DOHH2 (cell line): Measurements from ENCODE around the gene ADGRB3.

ENCODE experiments used
- CTCF ChIP-seq: fragments of 200-600 bp; sonication (generic); IDR thresholded peaks from one replicate; pipeline ENCODE4 v1.5.1; 2014; ENCODE audit warnings: antibody characterized with exemption, mild to moderate bottlenecking, low read depth, low read length; ENCODE audit not compliant: poor library complexity, severe bottlenecking
- EZH2phosphoT487 ChIP-seq: fragments of 200-600 bp; sonication (generic); IDR thresholded peaks from 2 replicates; pipeline ENCODE4 v1.6.1; 2017; ENCODE audit warnings: borderline replicate concordance, mild to moderate bottlenecking, antibody characterized with exemption, low read length, moderate library complexity, mixed read lengths

- TF ChIP-seq CTCF: no peak
- no peak for TF ChIP-seq EZH2phosphoT487
These were observed 119.7 kb downstream of the ADGRB3 start for GRCh38 chr6:68754681-68755213.
